T47D (cell line): ENCODE data around the gene RO60.
"Not testable (repeated sequence)": the region's sequence is repeated elsewhere in the genome, so short reads cannot be mapped to it uniquely, and the experiment has no call there.

Experiments used
- DNase-seq, 2 experiments: peaks; one replicate each; pipeline versions ENCODE4 v3.0.0 to v3.0.0-alpha.2; 2011 to 2012; ENCODE audit warnings: low read depth in 1 of 2, low spot score in 1 of 2
- JUND ChIP-seq: IDR thresholded peaks from 2 replicates; pipeline ENCODE4 v1.6.1; 2012; ENCODE audit warnings: low read depth
- in situ Hi-C: cut with HindIII; loops from 2 replicates; pipeline ENCODE4 v1.10.0; 2016; ENCODE audit warnings: low sequenced_read_pairs, low pct_unique_long_range_greater_than_20kb

Gene RO60

GRCh38 chr1:193036337-193037047 is 22.9 kb upstream of the RO60 start:
- in situ Hi-C loops: no loop called here
- no peak for TF ChIP-seq JUND
- DNase-seq: no peak

DNA sequence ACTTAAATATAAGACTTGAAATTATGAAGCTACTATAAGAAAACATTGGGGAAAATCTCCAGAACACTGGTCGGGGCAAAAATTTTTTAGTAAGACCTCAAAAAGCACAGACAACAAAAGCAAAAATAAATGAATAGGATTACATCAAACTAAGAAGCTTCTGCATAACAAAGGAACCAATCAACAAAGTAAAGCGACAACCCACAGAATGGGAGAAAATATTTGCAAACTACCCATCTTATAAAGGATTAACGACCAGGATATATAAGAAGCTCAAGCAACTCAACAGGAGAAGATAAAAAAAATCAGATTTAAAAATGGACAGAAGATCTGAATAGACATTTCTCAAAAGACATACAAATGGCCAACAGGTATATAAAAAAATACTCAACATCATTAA is 19.4 kb upstream of the RO60 start:
- no peak for TF ChIP-seq JUND
- DNase-seq: no peak
- in situ Hi-C loops: no loop called here

GRCh38 chr1:193042766-193043691 is 16.4 kb upstream of the RO60 start:
- no peak for TF ChIP-seq JUND
- no peak for DNase-seq
- in situ Hi-C loops: no loop called here

DNA sequence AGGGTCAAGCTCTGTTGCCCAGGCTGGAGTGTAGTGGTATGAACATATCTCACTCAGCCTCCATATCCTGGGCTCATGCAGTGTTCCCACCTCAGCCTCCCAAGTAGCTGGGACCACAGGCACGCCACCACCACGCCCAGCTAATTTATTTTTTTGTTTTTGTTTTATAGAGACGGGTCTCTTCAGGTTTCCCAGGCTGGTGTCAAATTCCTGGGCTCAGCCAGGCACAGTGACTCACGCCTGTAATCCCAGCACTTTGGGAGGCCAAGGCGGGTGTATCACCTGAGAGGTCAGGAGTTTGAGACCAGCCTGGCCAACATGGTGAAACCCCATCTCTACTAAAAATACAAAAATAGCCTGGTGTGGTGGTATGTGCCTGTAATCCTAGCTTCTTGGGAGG is 10.5 kb upstream of the RO60 start:
- in situ Hi-C loops, DNase-seq: not testable (repeated sequence)

GRCh38 chr1:193054169-193054675 is 5.2 kb upstream of the RO60 start:
- TF ChIP-seq JUND: no peak
- in situ Hi-C loops: no loop called here
- peak in 1 of 2 experiments; percentile 59 for DNase-seq

GRCh38 chr1:193058529-193059281 is 707 bp upstream of the RO60 start:
- in situ Hi-C loops: no loop called here
- TF ChIP-seq JUND: no peak
- peak in 1 of 2 experiments; percentile 68 for DNase-seq

- in situ Hi-C loops: no loop called here
- no peak for TF ChIP-seq JUND
- no peak for DNase-seq
Observed at GRCh38 chr1:193060115-193060403, 647 bp downstream of the RO60 start.

GRCh38 chr1:193060406-193060805 is 994 bp downstream of the RO60 start:
- no peak for TF ChIP-seq JUND
- DNase-seq: no peak
- in situ Hi-C loops: no loop called here

- in situ Hi-C loops: no loop called here
- no peak for TF ChIP-seq JUND
- DNase-seq: no peak
Observed at GRCh38 chr1:193060938-193061337, 1.5 kb downstream of the RO60 start.

DNA sequence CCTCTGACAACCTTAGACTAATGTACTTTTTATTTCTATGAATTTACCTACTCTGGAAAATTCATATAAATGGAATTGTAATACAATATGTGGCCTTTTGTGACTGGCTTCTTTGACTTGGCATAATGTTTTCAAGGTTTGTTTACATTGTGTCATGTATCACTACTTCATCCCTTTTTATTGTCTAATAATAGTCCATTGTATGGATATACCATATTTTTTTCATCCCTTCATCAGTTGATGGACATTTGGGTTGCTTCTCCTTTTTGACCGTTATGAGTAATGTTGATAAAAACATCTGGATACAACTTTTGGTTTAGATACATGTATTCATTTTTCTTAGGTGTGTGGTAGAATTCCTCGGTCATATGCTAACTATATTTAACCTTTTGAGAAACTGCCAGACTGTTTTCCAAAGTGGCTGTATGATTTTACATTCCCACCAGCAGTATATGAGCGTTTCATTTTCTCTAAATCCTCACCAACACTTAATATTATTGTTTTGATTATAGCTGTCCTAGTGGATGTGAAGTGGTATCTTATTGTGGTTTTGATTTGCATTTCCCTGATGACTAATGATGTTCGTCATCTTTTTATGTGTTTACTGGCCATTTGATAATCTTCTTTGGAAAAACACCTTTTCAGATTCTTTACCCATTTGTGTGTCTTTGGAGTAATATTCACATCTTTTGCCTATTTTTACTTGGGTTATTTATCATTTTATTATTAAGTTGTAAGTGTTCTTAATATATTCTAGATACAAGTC is 3.5 kb downstream of the RO60 start:
- no peak for DNase-seq
- in situ Hi-C loops: no loop called here
- TF ChIP-seq JUND: no peak

GRCh38 chr1:193065954-193066353 is 6.5 kb downstream of the RO60 start:
- in situ Hi-C loops: no loop called here
- no peak for DNase-seq
- TF ChIP-seq JUND: no peak

GRCh38 chr1:193066606-193067005 is 7.2 kb downstream of the RO60 start:
- no peak for DNase-seq
- no peak for TF ChIP-seq JUND
- in situ Hi-C loops: no loop called here
